GM12878 (cell line): ENCODE measurements around the gene NLN. TPM values are rescaled to one million over a fixed set of nuclear protein-coding genes. Genes with fewer than 3 reads are reported as not detected.

Experiments used
- ATAC-seq: fragments of 200-7000 bp; cut with Tn5 transposase; 3 replicates; pipeline ENCODE4 v1.9.1; 2020; ENCODE audit warnings: mild to moderate bottlenecking, moderate library complexity
- BruUV-seq: library from RNA; stranded (reverse); fragments of 400-500 nt; replicated peaks from 2 replicates; lab custom pipeline; 2021; lab: Mats Ljungman, UMichigan
- CTCF ChIA-PET: fragments of 300-600 bp; sonication (Branson Sonifier 250); formaldehyde crosslinking; extraction: SDS; loops from one replicate; lab custom pipeline; 2021; ENCODE audit warnings: inconsistent platforms; lab: Yijun Ruan, JAX
- POLR2A ChIA-PET: fragments of 350-600 bp; formaldehyde crosslinking; extraction: SDS; loops from one replicate; lab custom pipeline; 2021; ENCODE audit warnings: inconsistent platforms; lab: Charles Lee
- RAD21 ChIA-PET: fragments of 300-600 bp; sonication (Branson Sonifier 250); formaldehyde crosslinking; loops from one replicate; lab custom pipeline; 2023; ENCODE audit warnings: antibody characterized with exemption; ENCODE audit not compliant: unreplicated experiment; lab: Charles Lee
- SMC1A ChIA-PET: fragments of 300-600 bp; sonication (Branson Sonifier 250); formaldehyde crosslinking; loops from one replicate; lab custom pipeline; 2023; ENCODE audit not compliant: unreplicated experiment, uncharacterized antibody; lab: Charles Lee
- DNase-seq: peaks from one replicate; pipeline ENCODE4 v3.0.0-alpha.2; 2011; ENCODE audit warnings: low read depth, low spot score
- FAIRE-seq: peaks from 3 replicates; lab custom pipeline; 2011; peaks lifted over from hg19 to GRCh38; lab: Jason Lieb, UNC
- H2AFZ ChIP-seq: 2 replicates; pipeline ENCODE4 v1.6.0; 2011; ENCODE audit warnings: low read depth, low read length, control low read depth; ENCODE audit not compliant: control insufficient read depth
- H3K27ac ChIP-seq: 2 replicates; pipeline ENCODE4 v1.5.1; 2011; ENCODE audit warnings: control low read depth; ENCODE audit not compliant: control insufficient read depth, insufficient read depth
- H3K27me3 ChIP-seq, 2 experiments: replicated peaks in 1 of 2; 2 replicates each; pipeline versions ENCODE4 v1.6.0 to v1.6.1; 2011; ENCODE audit warnings: low read length in 1 of 2; ENCODE audit not compliant: control insufficient read depth in 2 of 2, insufficient read depth in 2 of 2
- H3K36me3 ChIP-seq, 2 experiments: 2 replicates each; pipeline ENCODE4 v1.5.1; 2011; ENCODE audit warnings: low read length in 1 of 2; ENCODE audit not compliant: control insufficient read depth in 2 of 2, insufficient read depth in 2 of 2
- H3K4me1 ChIP-seq: 2 replicates; pipeline ENCODE4 v1.6.1; 2011; ENCODE audit warnings: mild to moderate bottlenecking, low read length, moderate library complexity, mixed read lengths; ENCODE audit not compliant: control insufficient read depth, insufficient read depth
- H3K4me2 ChIP-seq: 2 replicates; pipeline ENCODE4 v1.6.0; 2011; ENCODE audit warnings: control low read depth; ENCODE audit not compliant: control insufficient read depth, insufficient read depth
- H3K4me3 ChIP-seq: fragments of 200-600 bp; sonication (generic); 2 replicates; pipeline ENCODE4 v1.5.1; 2016
- H3K79me2 ChIP-seq: 2 replicates; pipeline ENCODE4 v1.6.0; 2011; ENCODE audit warnings: low read length; ENCODE audit not compliant: control insufficient read depth, insufficient read depth
- H3K9ac ChIP-seq: 2 replicates; pipeline ENCODE4 v1.8.0; 2011; ENCODE audit warnings: low read length, control low read depth, mixed read lengths; ENCODE audit not compliant: control insufficient read depth, insufficient read depth
- H3K9me3 ChIP-seq: replicated peaks from 3 replicates; pipeline ENCODE4 v1.5.1; 2011; ENCODE audit warnings: mild to moderate bottlenecking, low read length; ENCODE audit not compliant: control insufficient read depth, insufficient read depth
- H4K20me1 ChIP-seq: 2 replicates; pipeline ENCODE4 v1.6.0; 2011; ENCODE audit not compliant: control insufficient read depth, insufficient read depth
- CBX3 ChIP-seq: fragments of 200-600 bp; sonication (generic); IDR thresholded peaks from 2 replicates; pipeline ENCODE4 v1.6.1; 2016; ENCODE audit warnings: low read depth, borderline replicate concordance
- DPF2 ChIP-seq: fragments of 450-650 bp; IDR thresholded peaks from 2 replicates; pipeline ENCODE4 v1.6.1; 2017; ENCODE audit warnings: mild to moderate bottlenecking
- ELK1 ChIP-seq: IDR thresholded peaks from 2 replicates; pipeline ENCODE4 v1.6.1; 2012; ENCODE audit warnings: low read depth, low read length, improper control_type of control experiment
- MTA3 ChIP-seq: IDR thresholded peaks from 2 replicates; pipeline ENCODE4 v1.6.1; 2012; ENCODE audit warnings: low read length, inconsistent platforms, borderline replicate concordance
- RELB ChIP-seq: fragments of 450-650 bp; IDR thresholded peaks from 2 replicates; pipeline ENCODE4 v1.6.1; 2017; ENCODE audit warnings: low read depth, mild to moderate bottlenecking, moderate library complexity
- RUNX3 ChIP-seq: IDR thresholded peaks from 2 replicates; pipeline ENCODE4 v1.6.1; 2012; ENCODE audit warnings: low read length, inconsistent platforms
- WGBS: methylation state at CpG from one replicate; pipeline ENCODE4 v1.1.6; 2016; ENCODE audit warnings: low lambda C conversion rate; ENCODE audit not compliant: insufficient replicate concordance, insufficient coverage; ENCODE audit errors: missing lambda C conversion rate; 5-methylcytosine and 5-hydroxymethylcytosine counted together
- in situ Hi-C: fragments of 300-500 bp; cut with MboI; formaldehyde crosslinking; loops from 9 replicates; pipeline ENCODE4 v1.14.3; 2018; ENCODE audit warnings: mixed read lengths
- intact Hi-C: fragments of 100-400 bp; cut with micrococcal nuclease; formaldehyde crosslinking; loops from one replicate; pipeline ENCODE4 v1.14.2; 2022; ENCODE audit not compliant: unreplicated experiment
- polyA plus RNA-seq, 11 experiments: library from polyadenylated mRNA; depleted of rRNA in 4 of 11; unstranded in 6 of 11; stranded (reverse) in 5 of 11; fragments of >200 nt; fragmentation: Nextera tagmentation in 4 of 11; fragmentation: Illumina TruSeq in 1 of 11; extraction: Ambion mirVana in 4 of 11; extraction: Trizol in 1 of 11; gene quantifications; 1 replicate in 1 of 11; 2 replicates in 10 of 11; pipeline versions ENCODE4 v1.2.1 to v1.2.3, GENCODE V29; 2011 to 2016; ENCODE audit warnings: inconsistent platforms in 2 of 11, missing spikeins in 2 of 11, low read depth in 1 of 11
- total RNA-seq, 4 experiments: library from RNA; depleted of rRNA in 3 of 4; stranded (reverse); fragments of >200 nt in 3 of 4; fragmentation: Illumina TruSeq in 1 of 4; extraction: Trizol in 1 of 4; gene quantifications; 2 replicates each; pipeline versions ENCODE4 v1.2.1 to v1.2.3, GENCODE V29; 2013 to 2021
- TF ChIP-seq, protein P1 (sequence below): fragments of 450-650 bp; IDR thresholded peaks from 2 replicates; pipeline ENCODE4 v1.6.1; 2017; ENCODE audit warnings: antibody characterized with exemption, mild to moderate bottlenecking, moderate library complexity
- TF ChIP-seq, protein P2 (sequence below): fragments of 450-650 bp; IDR thresholded peaks from 2 replicates; pipeline ENCODE4 v1.6.1; 2017; ENCODE audit warnings: mild to moderate bottlenecking, low read depth, inconsistent platforms; ENCODE audit not compliant: poor library complexity, severe bottlenecking
- TF ChIP-seq, protein P3 (sequence below): IDR thresholded peaks from 2 replicates; pipeline ENCODE4 v1.6.1; 2011; ENCODE audit warnings: low read depth, low read length, improper control_type of control experiment, borderline replicate concordance
- TF ChIP-seq, protein P4 (sequence below): fragments of 450-650 bp; IDR thresholded peaks from 2 replicates; pipeline ENCODE4 v1.6.1; 2017; ENCODE audit warnings: borderline replicate concordance
- TF ChIP-seq, protein P5 (sequence below): fragments of 450-650 bp; IDR thresholded peaks from 2 replicates; pipeline ENCODE4 v1.6.1; 2016; ENCODE audit warnings: mild to moderate bottlenecking

Gene NLN
- total and polyA plus RNA-seq, 10 of the 15 experiments (the other 5 are each of a cell fraction or from before 2014, with no cell fraction given), result 6.8 to 56.9 (median 33.3) TPM

GRCh38 chr5:65812648-65813047, 90.6 kb downstream of the NLN start:
- DNase-seq (no peak), ATAC-seq (no peak), FAIRE-seq (no peak)
- WGBS, result 92% methylated on average over 2 of the region's 2 CpGs
- ChIA-PET RAD21 (interaction anchor here (0.8 to 1.3 kb wide), 3 partner anchors 13 to 114 kb away, joined by 3 to 4 read pairs (median 3); partner anchors contain the start of gene ERBIN), CTCF (interaction anchor here (1.1 to 1.4 kb wide), 2 partner anchors 13 to 50 kb away, joined by 3 to 4 read pairs; no protein-coding TSS in a partner anchor), POLR2A (interaction anchor here (0.6 kb wide), 1 partner anchor 94 kb away, joined by 4 read pairs; no protein-coding TSS in a partner anchor), SMC1A (interaction anchor here (0.9 to 1.3 kb wide), 2 partner anchors 12 to 23 kb away, joined by 3 to 4 read pairs; no protein-coding TSS in a partner anchor)
- Histone ChIP-seq H4K20me1 (no peaks in the 10 kb centered on the region), H2AFZ (no peak overlapping the region), H3K9ac (no peak overlapping the region), H3K4me3 (no peak overlapping the region), H3K36me3 (0 out of 4 replicates have a peak, but pooled peaks cover 0 to 7% of the 10 kb centered on the region in 2 experiments), H3K27me3 (no peaks in the 10 kb centered on the region), H3K4me1 (no peaks in the 10 kb centered on the region), H3K4me2 (no peak overlapping the region), H3K9me3 (no peaks in the 10 kb centered on the region), H3K79me2 (no peaks in the 10 kb centered on the region), H3K27ac (no peak overlapping the region)
- BruUV-seq, result no TSS peak
- intact Hi-C loops (no loop called here), in situ Hi-C loops (no loop called here)
- TF ChIP-seq, protein P1, sequence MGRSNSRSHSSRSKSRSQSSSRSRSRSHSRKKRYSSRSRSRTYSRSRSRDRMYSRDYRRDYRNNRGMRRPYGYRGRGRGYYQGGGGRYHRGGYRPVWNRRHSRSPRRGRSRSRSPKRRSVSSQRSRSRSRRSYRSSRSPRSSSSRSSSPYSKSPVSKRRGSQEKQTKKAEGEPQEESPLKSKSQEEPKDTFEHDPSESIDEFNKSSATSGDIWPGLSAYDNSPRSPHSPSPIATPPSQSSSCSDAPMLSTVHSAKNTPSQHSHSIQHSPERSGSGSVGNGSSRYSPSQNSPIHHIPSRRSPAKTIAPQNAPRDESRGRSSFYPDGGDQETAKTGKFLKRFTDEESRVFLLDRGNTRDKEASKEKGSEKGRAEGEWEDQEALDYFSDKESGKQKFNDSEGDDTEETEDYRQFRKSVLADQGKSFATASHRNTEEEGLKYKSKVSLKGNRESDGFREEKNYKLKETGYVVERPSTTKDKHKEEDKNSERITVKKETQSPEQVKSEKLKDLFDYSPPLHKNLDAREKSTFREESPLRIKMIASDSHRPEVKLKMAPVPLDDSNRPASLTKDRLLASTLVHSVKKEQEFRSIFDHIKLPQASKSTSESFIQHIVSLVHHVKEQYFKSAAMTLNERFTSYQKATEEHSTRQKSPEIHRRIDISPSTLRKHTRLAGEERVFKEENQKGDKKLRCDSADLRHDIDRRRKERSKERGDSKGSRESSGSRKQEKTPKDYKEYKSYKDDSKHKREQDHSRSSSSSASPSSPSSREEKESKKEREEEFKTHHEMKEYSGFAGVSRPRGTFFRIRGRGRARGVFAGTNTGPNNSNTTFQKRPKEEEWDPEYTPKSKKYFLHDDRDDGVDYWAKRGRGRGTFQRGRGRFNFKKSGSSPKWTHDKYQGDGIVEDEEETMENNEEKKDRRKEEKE, result no peak
- TF ChIP-seq ELK1, result no peak
- no peak for TF ChIP-seq RELB
- TF ChIP-seq DPF2, result no peak
- TF ChIP-seq, protein P2, sequence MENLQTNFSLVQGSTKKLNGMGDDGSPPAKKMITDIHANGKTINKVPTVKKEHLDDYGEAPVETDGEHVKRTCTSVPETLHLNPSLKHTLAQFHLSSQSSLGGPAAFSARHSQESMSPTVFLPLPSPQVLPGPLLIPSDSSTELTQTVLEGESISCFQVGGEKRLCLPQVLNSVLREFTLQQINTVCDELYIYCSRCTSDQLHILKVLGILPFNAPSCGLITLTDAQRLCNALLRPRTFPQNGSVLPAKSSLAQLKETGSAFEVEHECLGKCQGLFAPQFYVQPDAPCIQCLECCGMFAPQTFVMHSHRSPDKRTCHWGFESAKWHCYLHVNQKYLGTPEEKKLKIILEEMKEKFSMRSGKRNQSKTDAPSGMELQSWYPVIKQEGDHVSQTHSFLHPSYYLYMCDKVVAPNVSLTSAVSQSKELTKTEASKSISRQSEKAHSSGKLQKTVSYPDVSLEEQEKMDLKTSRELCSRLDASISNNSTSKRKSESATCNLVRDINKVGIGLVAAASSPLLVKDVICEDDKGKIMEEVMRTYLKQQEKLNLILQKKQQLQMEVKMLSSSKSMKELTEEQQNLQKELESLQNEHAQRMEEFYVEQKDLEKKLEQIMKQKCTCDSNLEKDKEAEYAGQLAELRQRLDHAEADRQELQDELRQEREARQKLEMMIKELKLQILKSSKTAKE, result no peak
- TF ChIP-seq MTA3, result no peak
- TF ChIP-seq, protein P3, sequence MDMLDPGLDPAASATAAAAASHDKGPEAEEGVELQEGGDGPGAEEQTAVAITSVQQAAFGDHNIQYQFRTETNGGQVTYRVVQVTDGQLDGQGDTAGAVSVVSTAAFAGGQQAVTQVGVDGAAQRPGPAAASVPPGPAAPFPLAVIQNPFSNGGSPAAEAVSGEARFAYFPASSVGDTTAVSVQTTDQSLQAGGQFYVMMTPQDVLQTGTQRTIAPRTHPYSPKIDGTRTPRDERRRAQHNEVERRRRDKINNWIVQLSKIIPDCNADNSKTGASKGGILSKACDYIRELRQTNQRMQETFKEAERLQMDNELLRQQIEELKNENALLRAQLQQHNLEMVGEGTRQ, result no peak
- no peak for TF ChIP-seq RUNX3
- TF ChIP-seq, protein P4, sequence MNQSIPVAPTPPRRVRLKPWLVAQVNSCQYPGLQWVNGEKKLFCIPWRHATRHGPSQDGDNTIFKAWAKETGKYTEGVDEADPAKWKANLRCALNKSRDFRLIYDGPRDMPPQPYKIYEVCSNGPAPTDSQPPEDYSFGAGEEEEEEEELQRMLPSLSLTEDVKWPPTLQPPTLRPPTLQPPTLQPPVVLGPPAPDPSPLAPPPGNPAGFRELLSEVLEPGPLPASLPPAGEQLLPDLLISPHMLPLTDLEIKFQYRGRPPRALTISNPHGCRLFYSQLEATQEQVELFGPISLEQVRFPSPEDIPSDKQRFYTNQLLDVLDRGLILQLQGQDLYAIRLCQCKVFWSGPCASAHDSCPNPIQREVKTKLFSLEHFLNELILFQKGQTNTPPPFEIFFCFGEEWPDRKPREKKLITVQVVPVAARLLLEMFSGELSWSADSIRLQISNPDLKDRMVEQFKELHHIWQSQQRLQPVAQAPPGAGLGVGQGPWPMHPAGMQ, result no peak
- TF ChIP-seq, protein P5, sequence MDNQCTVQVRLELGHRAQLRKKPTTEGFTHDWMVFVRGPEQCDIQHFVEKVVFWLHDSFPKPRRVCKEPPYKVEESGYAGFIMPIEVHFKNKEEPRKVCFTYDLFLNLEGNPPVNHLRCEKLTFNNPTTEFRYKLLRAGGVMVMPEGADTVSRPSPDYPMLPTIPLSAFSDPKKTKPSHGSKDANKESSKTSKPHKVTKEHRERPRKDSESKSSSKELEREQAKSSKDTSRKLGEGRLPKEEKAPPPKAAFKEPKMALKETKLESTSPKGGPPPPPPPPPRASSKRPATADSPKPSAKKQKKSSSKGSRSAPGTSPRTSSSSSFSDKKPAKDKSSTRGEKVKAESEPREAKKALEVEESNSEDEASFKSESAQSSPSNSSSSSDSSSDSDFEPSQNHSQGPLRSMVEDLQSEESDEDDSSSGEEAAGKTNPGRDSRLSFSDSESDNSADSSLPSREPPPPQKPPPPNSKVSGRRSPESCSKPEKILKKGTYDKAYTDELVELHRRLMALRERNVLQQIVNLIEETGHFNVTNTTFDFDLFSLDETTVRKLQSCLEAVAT, result no peak
- no peak for TF ChIP-seq CBX3
